ENCODE results near the gene CNN2.

Gene CNN2

DNA sequence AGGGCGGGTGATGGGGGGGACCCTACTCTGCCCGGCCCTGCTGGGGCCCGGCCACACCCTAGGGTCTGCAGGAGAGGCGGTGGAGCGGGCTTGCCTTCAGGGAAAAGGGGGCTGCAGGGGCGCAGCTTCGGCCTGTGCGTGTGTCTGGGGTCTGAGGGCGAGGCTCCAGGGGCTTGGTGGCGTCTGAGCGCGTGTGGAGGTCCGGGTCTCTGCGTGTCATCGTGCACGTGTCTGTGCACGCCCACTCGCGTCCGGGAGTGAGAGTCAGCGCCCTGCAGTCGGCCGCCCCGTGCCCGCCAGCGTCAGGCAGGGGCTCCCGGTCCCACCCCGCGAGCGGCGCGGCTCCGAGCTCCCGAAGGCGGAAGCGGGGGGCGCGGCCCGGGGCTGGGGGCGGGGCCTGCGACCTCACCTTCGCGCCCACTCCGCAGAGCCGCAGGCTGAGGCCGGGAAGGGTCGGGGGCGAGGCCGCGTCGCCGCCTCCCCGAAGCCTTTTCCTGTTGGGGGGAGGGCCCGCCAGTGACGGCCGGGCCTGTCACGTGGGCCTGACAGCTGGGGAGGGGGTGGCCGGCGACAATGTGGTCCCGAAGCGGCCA, 40.4 kb downstream of the CNN2 start, which contains the start of gene ARHGAP45:
TSS of gene ARHGAP45 (plus strand) at position 420 of the 593 bp plus-strand sequence. CDS start 239 bp downstream, outside the sequence.
- no peak for DNase-seq

DNA sequence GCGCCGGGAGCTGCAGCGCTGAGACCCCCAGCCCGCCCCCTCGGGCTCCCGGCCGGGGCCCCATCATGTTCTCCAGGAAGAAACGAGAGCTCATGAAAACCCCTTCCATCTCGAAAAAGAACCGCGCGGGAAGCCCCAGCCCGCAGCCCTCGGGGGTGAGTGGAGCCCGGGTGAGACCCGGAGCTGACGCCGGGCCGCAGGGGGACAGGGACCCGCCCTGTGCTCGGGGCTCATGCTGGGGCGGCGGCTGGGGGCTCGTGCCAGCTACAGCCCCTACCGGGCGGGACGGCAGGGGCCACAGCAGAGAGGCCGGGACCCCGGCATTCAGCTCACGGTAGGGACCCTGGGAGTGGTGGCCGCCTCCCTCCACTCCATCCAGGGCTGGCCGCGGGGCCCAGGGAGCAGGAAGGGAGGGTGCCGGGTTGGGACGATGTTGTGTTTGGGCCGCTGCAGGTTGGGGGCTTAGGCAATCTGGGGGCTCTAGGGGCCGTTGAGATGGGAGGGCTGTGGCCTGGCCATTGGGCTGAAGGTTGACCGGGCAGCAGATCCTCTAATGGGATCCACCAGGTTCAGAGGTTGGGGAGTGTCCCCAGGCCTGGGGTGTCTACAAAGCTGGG, 41.0 kb downstream of the CNN2 start:
- no peak for DNase-seq

DNA sequence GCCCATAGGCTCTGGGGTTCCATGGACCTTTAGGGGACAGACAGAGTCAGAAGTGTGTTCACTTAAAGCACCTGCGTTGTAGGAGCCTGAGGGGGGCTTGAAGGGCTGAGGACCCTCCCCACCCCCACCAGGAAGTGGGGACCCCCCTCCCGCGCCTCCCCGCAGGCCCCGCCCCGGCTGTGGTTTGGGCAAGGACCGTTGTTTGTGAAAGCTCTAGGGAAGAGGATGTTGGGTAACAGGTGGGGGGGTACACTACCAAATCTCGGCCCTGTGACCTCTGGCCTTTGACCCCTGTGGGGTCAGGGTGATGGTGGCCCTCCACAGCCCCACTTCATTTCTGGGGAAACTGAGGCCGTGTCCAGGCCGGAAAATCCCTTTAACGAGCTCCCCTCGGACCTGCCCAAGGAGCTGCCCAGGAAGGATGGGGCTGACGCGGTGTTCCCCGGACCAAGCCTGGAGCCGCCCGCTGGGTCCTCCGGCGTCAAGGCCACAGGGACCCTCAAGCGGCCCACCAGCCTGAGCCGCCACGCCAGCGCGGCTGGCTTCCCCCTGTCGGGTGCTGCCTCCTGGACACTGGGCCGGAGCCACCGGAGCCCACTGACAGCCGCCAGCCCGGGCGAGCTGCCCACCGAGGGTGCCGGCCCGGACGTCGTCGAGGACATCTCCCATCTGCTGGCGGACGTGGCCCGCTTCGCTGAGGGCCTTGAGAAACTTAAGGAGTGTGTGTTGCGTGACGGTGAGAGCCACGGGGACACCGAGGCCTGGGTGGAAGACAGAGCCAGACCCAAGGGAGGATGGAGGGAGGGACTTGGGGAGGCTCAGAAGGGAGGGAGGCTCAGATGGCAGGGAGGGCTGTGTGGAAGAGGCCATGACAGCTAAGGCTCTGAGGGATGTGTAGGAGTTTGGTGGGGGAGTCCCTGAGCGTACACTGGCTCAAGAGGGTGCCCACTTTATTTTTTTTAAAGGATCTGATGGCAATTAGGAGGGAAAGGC, 41.9 kb downstream of the CNN2 start:
- DNase-seq = no peak

DNA sequence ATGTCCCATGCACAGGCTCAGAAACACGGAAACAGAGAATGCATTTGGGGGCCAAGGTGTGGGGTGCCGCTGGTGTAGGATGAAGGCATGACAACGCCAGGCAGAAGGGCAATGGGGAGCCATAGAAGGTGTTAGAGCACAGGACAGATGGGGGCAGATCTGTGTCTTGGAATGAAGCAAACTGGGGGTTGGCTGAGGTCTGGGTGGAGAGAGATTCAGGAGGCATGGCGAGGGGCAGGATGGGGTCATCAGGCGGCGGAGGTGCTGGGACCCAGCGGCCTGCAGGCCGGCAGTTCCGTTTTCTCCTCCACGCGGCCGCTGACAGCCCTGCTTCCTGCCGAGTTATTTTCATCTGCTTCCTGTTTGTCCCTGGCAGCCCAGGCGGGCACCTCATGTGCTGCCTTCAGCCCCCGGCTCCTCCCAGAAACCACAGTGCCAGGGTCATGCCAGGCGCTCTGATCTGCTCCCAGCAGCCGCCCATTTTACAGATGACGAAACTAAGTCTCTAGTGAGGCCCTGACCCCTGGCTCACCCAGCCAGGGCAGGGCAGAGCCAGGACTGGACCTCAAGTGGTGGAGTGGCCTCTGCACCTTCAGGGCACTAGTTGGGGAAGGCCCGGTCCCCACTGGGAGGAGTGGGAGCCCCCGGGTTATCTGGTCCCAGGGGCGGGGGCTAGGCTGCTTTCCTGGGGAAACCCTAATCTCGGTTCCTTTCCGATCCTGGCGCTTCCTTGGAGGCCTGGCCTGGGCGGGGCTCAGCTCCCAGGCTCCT, 42.8 kb downstream of the CNN2 start:
- DNase-seq = no peak

DNA sequence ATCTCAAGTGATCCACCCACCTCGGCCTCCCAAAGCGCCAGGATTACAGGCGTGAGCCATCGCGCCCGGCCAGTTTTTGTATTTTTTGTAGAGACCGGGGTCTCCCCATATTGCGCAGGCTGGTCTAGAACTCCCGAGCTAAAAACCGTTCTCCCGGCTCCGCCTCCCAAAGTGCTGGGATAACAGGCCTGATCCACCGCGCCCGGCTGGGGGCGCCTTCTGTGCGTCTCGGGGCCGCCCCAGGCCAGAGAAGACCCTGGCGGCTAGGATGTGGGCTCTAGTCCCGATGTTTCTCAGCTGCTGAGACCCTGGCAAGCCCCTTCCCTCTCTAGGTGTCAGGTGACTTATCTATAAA, 44.1 kb downstream of the CNN2 start:
- DNase-seq = no peak

DNA sequence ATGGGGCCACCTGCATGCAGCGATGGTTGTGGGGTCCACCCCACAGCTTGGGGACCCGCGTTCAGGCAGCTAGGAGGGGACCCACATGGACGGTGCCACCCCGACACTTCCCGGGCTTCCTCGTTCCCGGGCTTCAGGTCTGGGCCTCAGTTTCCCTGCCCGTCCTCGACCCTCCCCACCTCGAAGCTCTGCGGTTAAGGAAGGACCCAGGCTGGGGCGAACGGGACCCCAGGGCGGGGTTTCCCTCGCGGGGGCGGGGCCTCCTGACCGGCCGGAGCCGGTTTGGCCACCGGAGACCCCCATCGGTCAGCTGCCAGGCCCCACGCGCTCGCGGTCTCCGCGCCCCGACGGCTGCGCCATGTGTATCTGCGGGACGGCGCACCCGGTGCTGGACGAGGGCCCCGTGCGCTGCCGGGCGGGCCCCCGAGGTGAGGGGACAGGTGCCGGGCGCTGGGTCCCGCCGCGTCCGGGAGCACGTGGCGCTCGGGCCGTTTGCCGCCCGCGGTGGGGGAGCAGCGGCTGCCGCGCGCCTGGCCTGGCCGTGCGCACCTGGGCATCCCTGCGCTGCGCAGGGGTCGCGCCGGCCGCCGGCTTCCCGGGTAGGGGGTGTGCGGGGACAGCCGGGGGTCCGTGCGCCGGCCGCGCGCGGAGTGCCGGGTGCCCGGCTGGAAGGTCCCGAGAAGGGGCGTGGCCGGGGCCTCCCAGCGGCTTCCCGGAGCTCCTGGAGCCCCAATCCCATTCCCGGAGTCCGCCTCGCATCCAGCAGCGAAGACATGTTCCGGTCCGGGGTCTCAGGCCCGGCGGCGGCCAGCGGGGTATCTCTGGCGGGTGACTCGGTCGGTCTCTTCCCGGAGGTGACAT, 44.8 kb downstream of the CNN2 start:
- no peak for DNase-seq

DNA sequence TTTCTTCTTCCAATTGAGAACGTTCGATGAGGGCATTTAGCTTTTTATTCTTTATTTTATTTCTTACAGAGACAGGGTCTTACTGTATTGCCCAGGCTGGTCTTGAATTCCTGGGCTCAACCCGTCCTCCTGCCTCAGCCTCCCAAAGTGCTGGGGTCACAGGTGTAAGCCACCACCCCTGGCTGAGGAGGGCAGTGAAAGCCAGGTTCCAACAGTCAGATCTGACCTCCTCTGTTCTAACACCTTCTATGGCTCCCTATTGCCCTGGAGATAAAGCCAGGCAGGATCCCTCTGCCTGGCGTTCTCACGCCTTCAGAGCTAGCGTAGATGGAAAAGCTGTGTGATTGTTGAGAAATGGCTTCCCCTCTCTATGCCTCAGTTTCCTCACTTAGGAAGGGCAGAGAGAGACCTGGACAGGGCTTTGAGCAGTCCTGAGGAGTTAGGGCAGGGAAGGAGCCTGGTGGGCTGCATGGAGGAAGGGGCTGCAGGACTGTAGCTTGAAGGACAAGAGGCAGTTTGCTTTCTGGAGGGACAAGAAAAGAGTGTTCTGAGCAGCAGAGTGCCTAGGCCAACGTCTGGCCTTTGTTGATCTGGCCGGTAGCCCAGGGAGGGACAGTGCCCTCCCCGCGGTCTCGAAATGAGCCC, 46.1 kb downstream of the CNN2 start:
- no peak for DNase-seq

DNA sequence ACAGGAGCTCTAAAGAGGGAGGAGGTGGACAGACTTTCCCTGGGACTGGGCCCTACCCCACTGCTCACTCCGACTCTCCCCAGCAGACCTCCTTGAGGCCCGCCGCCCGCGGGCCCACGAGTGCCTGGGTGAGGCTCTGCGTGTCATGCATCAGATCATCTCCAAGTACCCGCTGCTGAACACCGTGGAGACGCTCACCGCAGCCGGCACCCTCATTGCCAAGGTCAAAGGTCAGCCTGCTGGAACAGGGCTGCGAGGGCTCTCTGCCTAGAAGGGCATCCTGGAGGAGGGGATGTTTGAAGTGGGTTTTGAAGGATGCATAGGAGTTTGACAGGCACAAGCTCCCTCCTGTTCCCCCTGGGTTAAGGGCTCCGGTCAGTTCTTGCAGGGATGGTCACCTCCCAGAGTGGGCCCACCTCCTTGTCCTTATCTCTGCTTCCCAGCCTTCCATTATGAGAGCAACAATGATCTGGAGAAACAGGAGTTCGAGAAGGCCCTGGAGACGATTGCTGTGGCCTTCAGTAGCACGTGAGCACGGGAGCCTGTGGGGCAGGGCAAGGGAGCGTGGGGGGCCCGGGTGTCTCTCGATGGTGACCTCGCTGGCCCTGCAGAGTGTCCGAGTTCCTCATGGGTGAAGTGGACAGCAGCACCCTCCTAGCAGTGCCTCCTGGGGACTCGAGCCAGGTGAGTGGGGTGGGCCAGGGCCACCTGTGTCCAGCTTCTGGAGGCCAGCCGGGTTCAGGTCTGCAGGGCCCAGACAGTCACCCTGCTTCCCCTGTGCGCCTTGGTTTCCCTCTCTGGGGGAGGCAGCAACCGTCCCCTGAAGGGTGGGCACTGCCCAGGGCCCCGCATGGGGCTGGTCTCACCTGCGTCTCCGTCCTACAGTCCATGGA, 46.9 kb downstream of the CNN2 start:
- no peak for DNase-seq

DNA sequence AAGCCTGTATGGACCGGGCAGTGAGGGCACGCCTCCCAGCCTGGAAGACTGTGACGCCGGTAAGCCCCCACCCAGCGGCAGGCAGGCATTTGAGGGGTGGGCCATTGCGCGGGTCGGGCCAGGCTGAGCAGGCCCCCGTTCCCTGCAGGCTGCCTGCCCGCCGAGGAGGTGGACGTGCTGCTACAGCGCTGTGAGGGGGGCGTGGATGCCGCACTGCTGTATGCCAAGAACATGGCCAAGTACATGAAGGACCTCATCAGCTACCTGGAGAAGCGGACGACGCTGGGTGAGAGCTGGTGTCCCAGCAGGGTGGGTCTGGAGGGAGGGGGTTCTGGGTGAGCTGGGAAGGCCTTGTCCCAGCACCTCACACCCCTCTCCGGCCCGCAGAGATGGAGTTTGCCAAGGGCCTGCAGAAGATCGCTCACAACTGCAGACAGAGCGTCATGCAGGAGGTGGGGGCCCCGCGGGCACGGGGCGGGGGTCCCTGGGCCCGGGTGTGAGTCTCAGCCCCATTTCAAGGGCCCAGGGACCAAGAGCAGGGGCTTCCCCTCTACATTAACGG, 47.6 kb downstream of the CNN2 start:
- DNase-seq = no peak

DNA sequence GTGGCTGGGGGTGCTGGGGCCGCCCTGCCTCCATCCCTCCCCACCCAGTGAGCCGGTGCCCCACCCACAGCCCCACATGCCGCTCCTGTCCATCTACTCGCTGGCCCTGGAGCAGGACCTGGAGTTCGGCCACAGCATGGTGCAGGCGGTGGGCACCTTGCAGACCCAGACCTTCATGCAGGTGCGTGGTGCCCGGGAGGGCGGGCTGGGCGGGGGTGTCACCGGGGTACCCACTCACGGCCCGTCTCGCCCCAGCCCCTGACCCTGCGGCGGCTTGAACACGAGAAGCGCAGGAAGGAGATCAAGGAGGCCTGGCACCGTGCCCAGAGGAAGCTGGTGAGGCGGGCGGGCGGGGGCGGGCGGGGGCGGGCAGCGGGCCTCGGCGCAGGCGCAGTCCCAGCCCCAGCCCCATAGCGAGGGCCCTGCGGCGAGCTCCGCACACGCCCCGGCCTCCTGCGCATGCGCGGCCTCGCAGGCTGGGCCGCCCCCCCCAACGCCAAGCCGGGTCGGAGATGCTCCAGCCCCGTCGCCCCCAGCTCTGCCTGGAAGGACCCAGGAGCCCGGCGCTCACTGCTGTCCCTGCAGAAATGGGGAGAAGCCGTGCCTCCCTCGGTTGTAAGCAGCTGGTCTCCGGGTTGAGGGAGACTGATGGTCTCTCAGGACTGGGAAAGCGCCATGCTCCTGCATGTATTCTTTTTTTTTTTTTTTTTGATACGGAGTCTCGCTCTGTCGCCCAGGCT, 48.3 kb downstream of the CNN2 start:
- no peak for DNase-seq

DNA sequence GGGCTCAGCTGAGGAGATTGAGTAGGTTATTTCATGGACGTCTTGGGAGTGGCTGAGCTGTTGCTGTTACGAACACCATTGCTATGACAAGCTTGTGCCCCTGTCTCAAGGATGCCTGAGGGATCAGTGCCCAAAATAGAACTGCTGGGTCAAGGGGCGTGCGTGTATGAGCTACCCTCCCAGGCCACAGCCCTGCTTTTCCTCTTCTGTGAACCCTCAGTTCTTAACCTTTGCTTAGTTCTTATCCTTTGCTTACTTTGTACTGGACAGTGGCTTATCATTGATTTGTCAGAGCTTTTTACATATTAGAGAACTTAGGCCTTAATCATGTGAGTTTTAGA, 49.6 kb downstream of the CNN2 start:
- no peak for DNase-seq

DNA sequence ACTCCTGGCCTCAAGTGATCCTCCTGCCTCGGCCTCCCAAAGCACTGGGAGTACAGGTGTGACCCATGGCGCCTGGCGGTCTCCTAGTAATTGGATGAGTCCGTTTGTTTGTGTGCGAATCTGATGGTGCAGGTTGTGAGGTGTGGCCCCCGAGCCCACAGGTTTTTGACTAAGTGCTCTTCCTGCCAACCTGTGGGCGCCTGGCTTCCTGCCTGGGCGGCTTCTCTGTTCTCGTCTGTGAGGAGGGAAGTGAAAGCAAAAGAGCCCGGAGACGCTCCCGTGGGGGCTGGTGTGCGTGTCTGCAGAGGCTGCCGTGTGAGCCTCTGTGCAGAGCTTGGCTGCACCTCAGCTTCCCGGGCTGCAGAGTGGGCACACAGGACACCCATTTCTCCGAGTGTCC, 50.5 kb downstream of the CNN2 start:
- DNase-seq = no peak

DNA sequence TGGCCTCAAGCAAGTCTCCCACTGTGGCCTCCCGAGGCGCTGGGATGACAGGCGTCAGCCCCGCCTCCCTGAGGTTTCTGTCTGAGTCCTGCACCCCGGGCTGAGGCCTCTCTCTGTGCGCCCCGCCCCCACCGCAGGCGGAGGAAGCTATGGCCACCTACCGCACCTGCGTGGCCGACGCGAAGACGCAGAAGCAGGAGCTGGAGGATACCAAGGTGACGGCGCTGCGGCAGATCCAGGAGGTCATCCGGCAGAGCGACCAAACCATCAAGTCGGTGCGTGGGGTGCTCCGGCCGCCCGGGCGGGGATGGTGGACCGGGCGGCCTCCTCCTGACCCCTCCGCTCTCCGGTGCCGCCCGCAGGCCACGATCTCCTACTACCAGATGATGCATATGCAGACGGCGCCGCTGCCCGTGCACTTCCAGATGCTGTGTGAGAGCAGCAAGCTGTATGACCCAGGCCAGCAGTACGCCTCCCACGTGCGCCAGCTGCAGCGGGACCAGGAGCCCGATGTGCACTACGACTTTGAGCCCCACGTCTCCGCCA, 53.2 kb downstream of the CNN2 start:
- no peak for DNase-seq

DNA sequence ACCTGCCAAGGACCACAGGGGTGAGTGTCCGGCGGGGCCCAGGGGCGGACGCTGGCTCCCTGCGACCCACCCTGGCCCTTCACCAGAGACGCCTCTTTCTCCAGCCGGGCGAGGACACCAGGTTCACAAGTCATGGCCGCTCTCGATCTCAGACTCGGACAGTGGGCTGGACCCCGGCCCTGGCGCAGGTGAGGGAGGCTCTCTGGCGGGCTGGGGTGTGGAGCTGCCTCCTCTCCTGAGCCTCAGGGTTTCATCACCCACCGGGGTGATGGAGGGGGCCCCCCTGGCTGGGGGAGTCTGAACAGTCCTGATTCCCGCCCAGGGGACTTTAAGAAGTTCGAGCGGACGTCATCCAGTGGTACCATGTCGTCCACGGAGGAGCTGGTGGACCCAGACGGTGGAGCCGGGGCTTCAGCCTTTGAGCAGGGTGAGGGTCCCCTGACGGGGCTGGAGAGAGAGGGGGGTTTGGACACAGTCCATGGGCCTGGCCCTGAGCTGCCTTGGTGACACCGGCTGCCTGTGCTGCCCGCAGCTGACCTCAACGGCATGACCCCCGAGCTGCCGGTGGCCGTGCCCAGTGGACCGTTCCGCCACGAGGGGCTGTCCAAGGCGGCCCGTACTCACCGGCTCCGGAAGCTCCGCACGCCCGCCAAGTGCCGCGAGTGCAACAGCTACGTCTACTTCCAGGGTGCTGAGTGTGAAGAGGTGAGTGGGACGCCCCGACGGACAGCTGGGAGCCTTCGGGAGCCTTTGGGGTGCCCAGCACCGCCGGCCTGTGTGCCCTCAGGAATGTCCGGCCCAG, 54.2 kb downstream of the CNN2 start:
- DNase-seq = no peak

DNA sequence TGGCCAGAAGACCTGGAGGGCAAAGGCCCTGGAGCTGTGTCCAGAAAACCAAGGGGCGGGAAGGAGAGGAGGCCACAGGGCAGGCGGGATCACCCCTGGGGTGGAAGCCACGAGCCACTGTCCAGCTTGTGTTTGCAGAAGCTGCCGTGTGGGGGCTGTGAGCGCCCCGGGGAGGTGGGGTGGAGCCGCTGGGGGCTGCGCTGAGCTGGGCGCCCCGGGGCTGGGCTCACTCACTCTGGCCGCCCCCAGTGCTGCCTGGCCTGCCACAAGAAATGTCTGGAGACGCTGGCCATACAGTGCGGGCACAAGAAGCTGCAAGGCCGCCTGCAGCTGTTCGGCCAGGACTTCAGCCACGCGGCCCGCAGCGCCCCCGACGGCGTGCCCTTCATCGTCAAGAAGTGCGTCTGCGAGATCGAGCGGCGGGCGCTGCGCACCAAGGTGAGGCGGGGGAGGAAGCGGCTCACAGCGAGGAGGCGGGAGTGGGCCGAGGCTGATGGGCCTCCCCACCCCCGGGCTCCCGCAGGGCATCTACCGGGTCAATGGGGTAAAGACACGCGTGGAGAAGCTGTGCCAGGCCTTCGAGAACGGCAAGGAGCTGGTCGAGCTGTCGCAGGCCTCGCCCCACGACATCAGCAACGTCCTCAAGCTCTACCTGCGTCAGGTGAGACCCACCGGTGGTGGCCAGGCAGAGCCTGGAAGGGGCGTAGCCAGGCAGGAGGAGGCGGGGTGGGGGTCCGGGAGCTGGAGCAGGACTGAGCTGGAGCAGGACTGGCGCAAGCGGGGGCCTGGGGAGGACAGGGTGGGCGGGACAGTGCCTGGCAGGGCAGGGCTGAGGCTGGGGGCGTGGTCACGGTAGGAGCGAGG, 55.1 kb downstream of the CNN2 start:
- DNase-seq = no peak

DNA sequence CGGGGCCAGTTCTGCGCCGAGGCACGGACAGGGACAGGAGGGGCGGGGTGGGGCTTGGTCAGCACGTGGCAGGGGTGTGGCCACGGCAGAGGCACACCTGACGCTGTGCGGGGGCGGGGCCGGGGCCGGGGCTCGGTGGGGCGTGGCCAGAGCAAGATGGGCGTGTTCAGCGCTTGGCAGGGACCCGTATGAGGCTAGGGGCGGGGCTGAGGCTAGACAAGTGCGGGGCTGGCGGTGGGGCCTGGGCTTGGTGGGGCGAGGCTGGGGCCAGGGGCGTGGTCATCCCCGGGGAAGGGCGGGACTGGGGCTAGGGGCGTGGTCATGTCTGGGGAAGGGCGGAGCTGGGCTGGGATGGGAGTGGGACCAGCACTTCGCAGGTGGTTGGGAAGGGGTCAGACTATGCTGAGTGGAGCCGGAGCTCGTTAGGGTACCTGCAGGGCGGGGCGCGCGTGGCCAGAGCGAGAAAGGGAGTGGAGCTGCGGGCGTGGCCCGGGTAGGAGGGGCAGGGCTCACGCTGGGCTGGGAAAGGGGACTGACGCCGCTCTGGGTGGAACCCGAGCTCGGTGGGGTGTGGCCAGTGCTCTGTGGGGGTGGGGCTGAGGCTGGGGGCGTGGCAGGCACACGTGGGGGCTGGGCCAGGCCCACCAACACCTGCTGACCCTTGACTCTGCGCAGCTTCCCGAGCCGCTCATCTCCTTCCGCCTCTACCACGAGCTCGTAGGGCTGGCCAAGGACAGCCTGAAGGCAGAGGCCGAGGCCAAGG, 55.9 kb downstream of the CNN2 start:
- no peak for DNase-seq
